ENCODE data around the gene POLDIP2. TPM values are rescaled to one million over a fixed set of nuclear protein-coding genes. Genes with fewer than 3 reads are reported as not detected.
A peak's percentile ranks its signal among the peaks of the same experiment; 100 is the strongest.

POLDIP2 gene
- total RNA-seq, 2 donors from 2014 or later = 50.8 to 54.4 TPM

DNA sequence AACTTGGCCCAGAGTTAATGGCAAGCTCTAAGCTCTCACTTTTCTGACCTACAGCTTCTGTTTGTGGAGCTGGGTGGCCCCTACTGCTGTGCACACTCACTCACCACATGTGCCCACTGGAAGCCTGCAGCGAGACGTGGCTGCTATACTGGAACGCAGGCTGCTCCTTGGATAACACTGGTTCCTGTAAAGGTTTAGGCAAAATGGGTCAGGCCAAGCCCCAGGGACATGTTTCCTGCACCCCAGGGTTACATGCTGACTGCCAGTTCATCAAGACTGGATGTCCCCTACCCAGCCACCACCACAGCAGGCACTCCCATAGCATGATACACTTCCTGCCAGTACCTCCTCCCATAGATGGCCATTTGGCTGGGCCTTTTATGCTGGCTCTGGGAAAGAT lies 8.3 kb downstream of the POLDIP2 start:
- intact Hi-C loops (cut with DNase I) = no loop called here
- WGBS, 2 donors = 52 to 60% methylated on average over 2 to 3 of the region's 3 CpGs
- no peaks in the 10 kb centered on the region for H3K27me3 ChIP-seq

DNA sequence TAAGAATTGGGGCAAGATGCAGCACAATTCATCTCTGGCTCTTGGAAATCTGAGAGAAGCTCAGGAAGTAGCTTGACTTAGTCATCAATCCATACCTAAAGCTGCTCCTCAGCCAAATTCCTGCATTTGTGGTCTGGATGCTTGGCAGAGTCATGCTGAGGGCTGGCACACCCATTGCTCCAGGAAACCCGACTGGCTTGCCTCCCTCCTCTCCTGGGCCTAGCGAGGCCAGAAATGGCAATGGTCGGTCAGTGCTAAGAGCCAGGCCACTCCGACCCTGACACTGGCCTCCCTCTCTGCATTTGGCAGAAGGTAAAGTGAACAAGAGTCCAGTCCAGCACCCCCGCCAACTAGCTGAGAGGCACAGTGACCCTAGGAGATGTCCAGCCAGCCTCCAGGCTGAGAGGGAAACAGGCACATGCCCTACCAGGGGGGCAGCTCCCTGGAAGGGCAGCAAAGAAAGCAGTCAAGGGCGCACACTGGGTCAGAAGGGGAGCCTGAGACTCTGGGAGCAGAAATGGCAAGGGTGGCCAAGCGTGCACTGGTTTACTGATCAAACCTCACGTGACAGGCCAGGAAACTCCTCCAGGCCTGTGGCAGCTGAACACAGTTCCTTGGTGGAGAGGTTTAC lies 10.0 kb downstream of the POLDIP2 start:
- Histone ChIP-seq H3K27me3 (no peaks in the 10 kb centered on the region), H3K4me3 (no peak overlapping the region), H3K36me3 (replicated peaks in 1 of 2; ENCODE audit: insufficient read depth in 1 of 2, low read depth in 2 of 2) (peaks cover 0 to 44% of the 10 kb centered on the region in 2 donors), H3K27ac (peak overlapping the region; percentile 70 to 87 (median 76)), H3K9me3 (no peaks in the 10 kb centered on the region), H3K4me1 (peaks cover 50% of the 10 kb centered on the region)
- intact Hi-C loops (cut with DNase I) = no loop called here
- 30% methylated on average over 2 to 8 of the region's 8 CpGs for WGBS, 2 donors
- DNase-seq = peak in 3 of 4 donors; percentile 33 to 54 (median 39)
- peak; percentile 4 for ATAC-seq
- peak in 1 of 3 donors; percentile 6 for TF ChIP-seq POLR2A (IDR thresholded peaks at IDR 0.05)
- TF ChIP-seq, protein P1, sequence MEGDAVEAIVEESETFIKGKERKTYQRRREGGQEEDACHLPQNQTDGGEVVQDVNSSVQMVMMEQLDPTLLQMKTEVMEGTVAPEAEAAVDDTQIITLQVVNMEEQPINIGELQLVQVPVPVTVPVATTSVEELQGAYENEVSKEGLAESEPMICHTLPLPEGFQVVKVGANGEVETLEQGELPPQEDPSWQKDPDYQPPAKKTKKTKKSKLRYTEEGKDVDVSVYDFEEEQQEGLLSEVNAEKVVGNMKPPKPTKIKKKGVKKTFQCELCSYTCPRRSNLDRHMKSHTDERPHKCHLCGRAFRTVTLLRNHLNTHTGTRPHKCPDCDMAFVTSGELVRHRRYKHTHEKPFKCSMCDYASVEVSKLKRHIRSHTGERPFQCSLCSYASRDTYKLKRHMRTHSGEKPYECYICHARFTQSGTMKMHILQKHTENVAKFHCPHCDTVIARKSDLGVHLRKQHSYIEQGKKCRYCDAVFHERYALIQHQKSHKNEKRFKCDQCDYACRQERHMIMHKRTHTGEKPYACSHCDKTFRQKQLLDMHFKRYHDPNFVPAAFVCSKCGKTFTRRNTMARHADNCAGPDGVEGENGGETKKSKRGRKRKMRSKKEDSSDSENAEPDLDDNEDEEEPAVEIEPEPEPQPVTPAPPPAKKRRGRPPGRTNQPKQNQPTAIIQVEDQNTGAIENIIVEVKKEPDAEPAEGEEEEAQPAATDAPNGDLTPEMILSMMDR (IDR thresholded peaks at IDR 0.05) = no peak

More for the DNA sequence above, 8.3 kb downstream of the POLDIP2 start:
- ATAC-seq (no peak), DNase-seq (no peak)
- Histone ChIP-seq H3K9me3 (no peaks in the 10 kb centered on the region), H3K27ac (peak overlapping the region in 3 of 4 donors; percentile 15 to 87 (median 81)), H3K36me3 (replicated peaks in 1 of 2; ENCODE audit: insufficient read depth in 1 of 2, low read depth in 2 of 2) (peaks cover 11 to 36% of the 10 kb centered on the region in 2 donors), H3K4me3 (no peak overlapping the region), H3K4me1 (peaks cover 50% of the 10 kb centered on the region)
- TF ChIP-seq POLR2A (IDR thresholded peaks at IDR 0.05) = no peak
- TF ChIP-seq, protein P1 (IDR thresholded peaks at IDR 0.05) = no peak

DNA sequence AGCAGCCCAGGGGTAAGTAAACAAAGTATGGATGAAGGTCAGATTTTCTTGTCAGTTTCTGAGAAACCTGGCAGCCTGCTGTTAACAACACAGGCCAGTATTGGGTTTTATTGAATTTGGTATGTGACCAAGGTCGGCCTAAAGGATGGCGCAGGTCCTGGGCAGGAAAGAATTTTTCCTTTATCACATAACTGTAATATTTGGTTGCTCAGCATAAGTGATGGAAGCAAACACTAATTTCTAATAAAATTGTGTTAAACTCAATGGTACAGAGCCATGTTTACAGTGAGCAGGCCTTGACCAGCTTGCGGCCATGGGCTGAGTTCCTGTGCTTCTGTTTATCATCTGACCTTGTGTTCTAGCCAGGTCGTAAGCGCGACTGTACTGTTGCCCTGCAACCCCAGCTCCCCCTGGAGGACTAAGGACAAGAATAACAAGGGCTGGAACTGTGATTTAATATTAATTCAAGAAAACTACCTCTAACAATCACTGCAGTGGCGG lies 10.5 kb downstream of the POLDIP2 start:
- Histone ChIP-seq H3K27ac (peak overlapping the region; percentile 70 to 87 (median 76)), H3K36me3 (replicated peaks in 1 of 2; ENCODE audit: insufficient read depth in 1 of 2, low read depth in 2 of 2) (peaks cover 0 to 48% of the 10 kb centered on the region in 2 donors), H3K27me3 (no peaks in the 10 kb centered on the region), H3K9me3 (no peaks in the 10 kb centered on the region), H3K4me1 (peaks cover 50% of the 10 kb centered on the region), H3K4me3 (no peak overlapping the region)
- DNase-seq (peak; percentile 75 to 90 (median 84)), ATAC-seq (peak; percentile 80)
- WGBS, 2 donors = 8 to 24% methylated on average over 7 of the region's 7 CpGs
- intact Hi-C loops (cut with DNase I) = no loop called here
- peak in 1 of 3 donors; percentile 3 for TF ChIP-seq POLR2A (IDR thresholded peaks at IDR 0.05)
- TF ChIP-seq, protein P1 (IDR thresholded peaks at IDR 0.05) = peak; percentile 31 to 85 (median 75)

DNA sequence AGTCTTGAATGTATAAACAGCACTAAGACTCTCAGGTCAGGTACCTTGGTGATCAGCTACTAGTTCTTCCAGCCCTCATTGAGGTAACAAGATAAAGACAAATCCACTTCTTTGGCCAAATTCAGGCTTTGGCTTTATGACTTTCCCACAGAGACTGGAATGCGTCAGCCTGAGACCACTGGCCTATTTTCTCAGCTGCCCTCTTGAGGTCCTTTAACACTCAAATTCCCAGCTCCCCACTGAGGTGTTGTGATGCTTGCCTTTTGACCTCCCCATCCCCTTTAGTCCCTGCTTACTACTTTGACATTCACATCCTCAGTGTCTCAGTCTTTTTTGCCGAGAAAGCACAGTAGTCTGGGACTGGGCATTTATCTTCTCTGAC lies 11.1 kb downstream of the POLDIP2 start:
- DNase-seq = no peak
- H3K9me3 ChIP-seq = no peaks in the 10 kb centered on the region
- 18 to 26% methylated on average over 2 of the region's 2 CpGs for WGBS, 2 donors
- H3K27me3 ChIP-seq = no peaks in the 10 kb centered on the region
- TF ChIP-seq POLR2A (IDR thresholded peaks at IDR 0.05) = no peak
- TF ChIP-seq, protein P1 (IDR thresholded peaks at IDR 0.05) = no peak
- no peak overlapping the region for H3K4me3 ChIP-seq
- H3K4me1 ChIP-seq = peaks cover 50% of the 10 kb centered on the region
- intact Hi-C loops (cut with DNase I) = no loop called here
- peaks cover 0 to 49% of the 10 kb centered on the region in 2 donors for H3K36me3 ChIP-seq (replicated peaks in 1 of 2; ENCODE audit: insufficient read depth in 1 of 2, low read depth in 2 of 2)
- ATAC-seq = peak; percentile 1
- peak overlapping the region; percentile 72 to 87 (median 79) for H3K27ac ChIP-seq
